Mucosa of gallbladder (tissue), 1 donor: ENCODE data around the gene SVEP1. TPM values are rescaled to one million over a fixed set of nuclear protein-coding genes. Genes with fewer than 3 reads are reported as not detected.
"Not testable (repeated sequence)": the region's sequence is repeated elsewhere in the genome, so short reads cannot be mapped to it uniquely, and the experiment has no call there.

Experiments
- DNase-seq: peaks from one replicate; pipeline ENCODE4 v3.0.0-alpha.2; 2020; ENCODE audit warnings: low spot score
- total RNA-seq: library from RNA; stranded (reverse); gene quantifications from one replicate; pipeline ENCODE4 v1.2.1, GENCODE V29; 2021
- donor health status: DM: no; HTN: no; CAD: no.

SVEP1 gene
- total RNA-seq, 1 donor from 2014 or later, result 13.1 TPM

DNA sequence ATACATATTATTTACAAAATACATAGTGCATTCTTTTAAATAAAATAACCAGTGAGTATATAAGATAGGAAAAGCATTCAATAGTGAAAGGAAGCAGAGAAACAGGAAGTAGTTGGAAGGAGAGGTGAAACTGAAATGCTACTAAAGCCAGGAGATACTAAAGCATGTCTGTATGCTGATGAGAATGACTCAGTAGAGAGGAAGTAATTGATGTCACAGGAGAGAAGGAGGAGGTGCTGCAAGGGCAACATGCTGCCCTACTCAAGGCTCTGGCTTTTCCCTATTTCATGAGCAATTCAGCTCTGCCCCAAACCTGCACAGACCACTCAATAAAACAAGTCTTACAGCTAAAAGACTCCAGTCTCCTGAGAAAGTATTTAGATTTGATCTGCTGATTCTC lies 133.4 kb downstream of the SVEP1 start:
- no peak for DNase-seq

DNA sequence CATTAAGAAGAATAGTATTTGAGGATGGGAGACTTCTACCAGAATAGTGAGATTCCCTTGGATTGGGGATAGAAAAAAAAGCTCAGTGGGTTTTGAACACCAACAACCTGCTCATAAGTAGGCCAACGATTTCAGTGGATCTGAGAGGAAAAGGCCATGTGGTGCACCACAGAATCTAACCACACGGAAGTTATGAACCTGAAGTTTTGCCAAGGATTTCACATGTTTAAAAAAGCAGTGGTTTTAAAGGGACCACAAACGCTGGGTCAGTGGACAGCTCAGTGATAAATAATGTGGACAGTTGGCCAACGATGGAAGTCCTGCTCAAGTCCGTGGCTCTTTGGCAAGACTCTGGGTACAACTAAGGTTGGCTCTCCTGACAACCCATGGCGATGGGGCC lies 134.6 kb downstream of the SVEP1 start:
- DNase-seq, result no peak

DNA sequence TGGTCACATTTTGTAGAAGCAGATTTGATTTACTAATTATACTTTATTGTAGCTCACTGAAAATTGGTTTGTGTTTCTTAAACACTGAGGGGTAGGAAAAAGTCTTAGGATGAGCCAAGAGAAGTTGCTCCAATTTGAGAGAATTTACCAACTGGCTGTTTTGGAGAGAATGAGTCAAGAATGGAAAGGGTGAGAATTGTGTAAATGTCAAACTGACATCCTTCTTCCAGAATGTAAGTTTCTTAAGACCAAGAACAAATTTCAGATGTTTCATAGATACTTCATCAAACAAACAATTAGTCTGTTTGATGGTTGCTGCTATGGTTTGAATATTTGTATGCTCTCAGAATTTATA lies 135.7 kb downstream of the SVEP1 start:
- DNase-seq, result no peak

DNA sequence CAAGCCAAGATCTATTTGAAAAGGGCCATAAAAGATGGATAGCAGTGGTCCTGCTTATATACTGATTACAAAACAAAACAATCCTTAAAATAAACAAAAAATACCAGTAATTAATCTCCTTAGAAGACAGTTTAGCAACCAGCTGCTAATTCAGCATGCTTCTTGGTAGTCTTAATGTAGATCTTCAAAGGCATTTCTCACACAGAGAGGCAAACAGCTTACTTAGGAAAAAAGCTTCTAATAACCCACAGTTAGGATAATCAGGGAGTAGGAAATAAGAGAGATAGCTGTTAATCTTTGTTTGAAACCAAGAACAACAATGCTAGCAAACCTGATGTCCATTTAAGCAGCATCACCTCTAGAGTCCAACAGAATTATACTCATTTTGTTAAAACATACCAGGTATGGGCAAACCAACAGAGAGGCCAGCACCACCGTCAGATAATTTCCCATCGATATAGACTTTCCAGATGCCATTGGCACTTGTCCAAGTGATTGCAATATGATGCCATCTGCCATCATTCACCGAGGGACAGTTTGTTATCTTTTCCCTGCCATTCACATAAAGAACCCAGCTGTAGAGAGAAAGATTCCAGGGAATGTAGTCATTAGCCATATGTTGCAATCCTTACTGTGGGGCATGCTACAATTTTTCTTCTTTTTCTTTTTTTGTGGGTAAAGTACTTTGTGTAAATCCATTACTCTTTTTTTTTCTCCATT lies 136.2 kb downstream of the SVEP1 start:
- no peak for DNase-seq

DNA sequence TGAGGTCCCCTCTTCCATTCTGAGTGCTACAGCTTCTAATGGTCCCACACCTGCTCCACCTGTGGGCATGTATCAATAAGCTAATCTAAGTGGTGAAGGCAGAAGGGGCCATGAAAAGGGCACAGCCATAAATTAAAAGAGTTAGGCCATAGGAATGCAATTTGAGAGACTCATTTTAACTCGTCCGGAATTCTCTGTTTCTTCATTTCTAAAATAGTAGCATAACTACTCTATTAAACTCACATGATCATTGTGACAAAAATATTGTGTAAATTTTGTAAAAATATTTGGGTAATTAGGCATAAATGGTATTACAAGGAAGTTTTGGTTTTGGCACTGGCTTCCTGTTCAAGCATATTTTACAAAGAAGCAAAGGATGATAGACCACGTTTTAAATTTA lies 138.7 kb downstream of the SVEP1 start:
- DNase-seq, result no peak

DNA sequence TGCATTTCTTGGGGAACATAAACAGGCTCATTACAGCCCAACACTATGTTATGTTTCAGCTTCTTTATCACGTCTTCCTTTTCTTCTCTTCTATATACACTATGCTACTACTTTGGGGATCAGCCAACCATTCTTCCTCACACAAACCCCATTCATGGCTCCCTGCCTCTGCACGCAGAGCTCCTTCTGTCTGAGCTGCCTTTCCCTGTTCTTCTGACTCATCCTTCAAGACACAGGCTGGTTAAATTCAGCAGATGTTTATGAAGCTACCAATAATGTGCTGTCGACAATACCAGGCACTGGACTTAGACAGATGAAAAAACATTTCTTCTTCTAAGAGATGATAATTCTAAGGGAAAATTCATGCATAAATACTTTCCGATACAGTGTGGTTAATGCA lies 139.4 kb downstream of the SVEP1 start:
- no peak for DNase-seq

DNA sequence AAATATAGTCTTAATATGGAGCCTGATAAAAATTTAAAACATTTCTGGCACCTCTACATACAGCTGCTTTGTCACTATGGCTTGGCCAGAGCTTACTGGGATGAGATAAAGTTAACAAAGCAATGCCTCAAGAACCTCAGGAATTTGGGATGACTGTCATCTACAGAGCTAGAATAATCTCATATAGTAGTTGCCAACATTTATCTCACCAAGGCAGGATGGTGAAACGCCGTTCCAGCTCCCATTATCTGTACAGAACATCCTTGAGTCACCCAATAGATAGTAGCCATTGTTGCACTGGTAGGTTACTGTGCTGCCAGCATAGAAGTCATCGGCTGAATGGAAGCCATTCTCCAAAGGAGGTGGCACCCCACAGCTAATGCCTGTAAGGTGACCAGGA lies 147.3 kb downstream of the SVEP1 start:
- no peak for DNase-seq

DNA sequence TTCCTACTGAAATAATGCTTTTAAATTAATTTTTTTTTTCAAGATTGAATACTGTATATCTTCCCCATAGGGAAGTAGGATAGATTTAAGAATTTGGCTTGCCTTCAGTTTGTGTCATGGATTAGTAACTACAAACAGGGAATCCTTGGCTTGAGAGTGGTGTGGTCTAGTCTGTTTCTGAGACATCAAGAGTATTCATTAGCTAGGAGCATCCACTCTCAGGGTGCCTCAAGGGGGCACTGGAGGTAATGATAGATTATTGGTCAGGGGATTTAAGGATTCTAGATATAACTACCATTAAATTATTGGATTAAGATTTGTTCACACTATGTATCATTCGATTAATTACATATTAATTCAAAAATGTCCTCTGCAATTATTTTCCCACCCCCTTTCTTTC lies 150.1 kb downstream of the SVEP1 start:
- DNase-seq, result no peak

DNA sequence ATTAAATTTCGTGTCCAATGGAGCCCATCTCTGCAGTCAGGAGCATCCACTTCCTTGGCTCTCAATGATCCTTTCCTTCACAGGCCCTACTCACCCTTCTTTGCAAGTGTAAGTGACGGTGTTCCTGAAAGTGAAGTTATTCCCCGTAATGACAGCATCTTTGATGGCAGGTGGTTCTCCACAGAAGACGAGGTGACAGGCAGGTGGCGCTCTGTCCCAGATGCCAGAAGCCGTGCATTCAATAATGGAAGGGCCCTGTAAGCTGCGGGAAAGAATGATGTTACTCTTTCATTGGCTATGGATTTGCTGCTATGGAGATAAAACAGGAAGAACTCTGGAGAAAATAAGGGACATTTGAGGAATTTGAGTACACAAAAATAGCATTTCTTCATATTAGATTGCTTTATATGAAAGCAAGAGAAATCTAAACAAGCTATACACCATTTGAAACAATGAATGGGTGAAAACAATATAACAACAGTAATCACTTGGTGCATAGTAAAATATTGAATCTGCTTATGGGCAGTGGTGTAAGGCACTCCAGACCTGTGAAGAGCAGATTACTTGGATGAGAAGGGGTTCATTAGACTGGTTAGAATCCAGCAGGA lies 151.9 kb downstream of the SVEP1 start:
- peak; percentile 28 for DNase-seq

DNA sequence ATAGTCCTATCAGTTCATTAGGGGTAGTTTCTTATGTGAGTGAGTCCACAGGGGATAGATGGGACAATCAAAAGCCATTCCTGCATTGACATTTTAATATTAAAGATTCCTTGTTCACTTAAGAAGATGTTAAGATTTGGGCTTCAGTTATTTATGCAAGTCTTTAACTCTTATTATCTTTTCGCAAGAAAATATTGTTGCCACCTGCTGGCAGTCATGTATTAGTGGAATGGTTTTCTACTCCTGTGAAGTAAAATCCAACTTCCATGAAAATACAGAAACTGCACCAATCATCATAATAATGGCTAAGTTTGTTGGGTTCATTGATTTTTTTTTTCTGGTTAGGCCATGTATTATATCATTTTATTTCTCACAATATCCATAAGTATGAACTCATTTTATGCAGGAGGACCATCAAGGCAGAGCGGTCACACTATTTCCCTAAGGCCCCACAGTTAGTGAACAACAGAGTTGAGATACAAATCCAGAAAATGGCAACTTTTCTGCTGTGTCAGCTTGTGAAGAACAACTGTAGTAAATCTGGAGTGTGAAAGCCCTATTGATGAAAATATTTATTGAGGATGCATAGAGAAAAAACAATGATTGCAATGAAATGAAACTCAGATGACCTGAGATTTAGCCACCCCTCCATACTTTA lies 153.4 kb downstream of the SVEP1 start:
- DNase-seq, result no peak

DNA sequence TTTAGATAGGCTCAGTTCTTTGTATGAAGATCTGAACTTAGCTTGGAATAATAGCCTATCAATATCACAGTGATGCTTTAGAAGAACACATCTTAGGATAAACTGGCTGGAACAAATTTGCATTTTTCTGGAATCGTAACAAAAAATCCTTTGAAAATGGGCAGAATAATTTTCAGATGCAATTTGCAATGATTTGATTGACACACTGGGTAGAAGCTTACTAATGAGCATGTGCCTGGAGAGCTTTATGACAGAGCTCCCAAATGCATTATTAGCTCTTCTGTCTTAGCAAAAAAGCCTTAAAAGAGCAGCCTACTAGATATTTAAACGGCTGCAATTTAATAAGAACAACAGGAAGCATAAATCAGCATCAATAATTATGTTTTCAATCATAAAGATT lies 165.1 kb downstream of the SVEP1 start:
- no peak for DNase-seq

DNA sequence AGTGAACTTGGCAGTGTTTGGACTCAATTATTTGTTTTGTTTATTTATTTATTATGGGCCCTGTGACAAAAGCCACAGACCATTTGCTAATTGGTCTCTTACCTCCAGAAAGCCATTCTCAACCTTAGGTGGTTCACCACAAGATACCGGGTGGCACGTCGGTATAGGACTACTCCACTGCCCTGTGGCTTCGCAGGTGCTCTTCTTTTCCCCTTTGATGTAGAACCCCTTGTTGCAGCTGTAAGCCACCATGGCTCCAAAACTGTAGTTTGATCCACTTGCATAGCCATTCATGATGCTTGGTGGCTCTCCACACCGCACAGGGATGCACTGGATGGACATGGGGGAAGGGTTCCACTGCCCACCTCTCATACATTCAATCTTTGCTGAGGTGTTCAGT lies 168.6 kb downstream of the SVEP1 start:
- no peak for DNase-seq

DNA sequence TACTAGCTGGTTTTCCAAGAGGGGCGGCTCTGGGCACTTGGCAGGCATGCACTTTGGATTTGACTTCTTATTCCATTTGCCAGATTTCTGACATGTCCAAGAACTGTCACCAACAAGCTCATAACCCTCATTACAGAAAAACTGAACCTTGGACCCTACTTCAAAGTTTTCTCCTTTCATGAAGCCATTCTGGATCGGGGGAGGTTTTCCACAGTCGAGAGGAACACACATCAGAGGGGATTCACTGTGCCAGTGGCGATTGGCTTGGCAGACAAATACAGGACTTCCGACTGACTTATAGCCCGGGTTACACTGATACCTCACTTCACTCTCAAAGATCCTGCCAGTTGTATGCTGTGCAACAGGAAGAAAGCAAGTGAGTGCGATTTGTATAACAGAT lies 170.9 kb downstream of the SVEP1 start:
- DNase-seq, result no peak

DNA sequence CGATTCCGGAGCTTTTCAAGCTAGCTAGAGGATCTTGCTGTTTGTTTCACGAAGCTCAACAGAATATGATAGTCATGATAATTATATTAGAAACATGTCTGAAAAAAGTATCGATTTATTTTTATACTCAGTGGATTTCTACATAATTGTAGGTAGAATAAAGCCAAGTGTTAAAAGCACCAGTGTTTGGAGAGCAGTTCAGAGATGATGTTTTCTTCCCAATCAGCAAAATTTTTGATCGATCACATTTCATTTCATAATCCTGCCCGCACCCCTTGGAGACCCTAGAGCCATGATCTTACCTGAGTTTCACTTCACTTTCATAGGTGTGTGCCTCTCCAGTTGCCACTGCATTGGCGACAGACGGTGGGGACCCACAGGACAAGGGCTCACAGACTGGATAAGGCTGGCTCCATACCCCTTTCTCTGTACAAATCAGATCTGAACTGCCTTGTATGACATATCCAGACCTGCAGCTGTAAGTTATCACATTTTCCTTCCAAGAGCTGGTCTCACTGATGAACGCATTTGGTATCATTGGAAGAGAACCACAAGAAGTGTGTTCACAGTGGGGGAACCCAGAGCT lies 173.6 kb downstream of the SVEP1 start:
- no peak for DNase-seq

DNA sequence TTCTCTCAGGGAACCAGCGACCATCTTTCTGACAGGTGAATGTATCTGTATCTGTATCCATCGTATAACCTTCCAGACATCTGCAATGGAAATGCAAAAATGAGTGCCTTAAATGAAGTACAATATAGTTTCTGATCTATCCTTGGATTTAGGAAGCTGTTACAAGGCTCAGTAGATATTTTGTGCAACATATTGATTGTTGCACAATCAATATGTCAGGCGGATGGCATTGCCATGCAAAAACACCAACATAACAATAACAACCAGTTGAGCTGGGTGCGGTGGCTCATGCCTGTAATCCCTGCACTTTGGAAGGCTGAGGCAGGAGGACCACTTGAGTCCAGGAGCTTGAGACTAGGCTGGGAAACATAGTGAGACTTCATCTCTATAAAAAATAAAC lies 175.1 kb downstream of the SVEP1 start:
- DNase-seq, result no peak

DNA sequence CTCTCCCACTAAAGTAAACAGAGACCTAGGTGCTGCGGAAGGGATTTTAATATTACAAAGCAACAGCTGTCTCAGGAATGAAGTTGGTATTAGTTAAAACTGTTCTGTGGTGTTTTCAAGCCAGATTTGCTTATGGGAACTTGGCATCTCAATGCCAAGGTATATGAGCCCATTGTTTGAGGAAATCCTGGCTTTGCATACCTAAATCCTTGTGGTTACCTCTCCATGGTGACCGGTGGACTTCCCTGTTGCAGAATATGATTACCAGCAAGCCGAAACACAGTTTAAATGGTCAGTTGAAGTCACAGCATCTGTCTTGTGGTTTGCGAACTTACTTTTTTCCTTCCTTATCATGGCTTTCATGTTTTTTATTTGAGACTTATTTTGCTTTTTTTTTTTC lies 179.6 kb downstream of the SVEP1 start:
- DNase-seq, result no peak

DNA sequence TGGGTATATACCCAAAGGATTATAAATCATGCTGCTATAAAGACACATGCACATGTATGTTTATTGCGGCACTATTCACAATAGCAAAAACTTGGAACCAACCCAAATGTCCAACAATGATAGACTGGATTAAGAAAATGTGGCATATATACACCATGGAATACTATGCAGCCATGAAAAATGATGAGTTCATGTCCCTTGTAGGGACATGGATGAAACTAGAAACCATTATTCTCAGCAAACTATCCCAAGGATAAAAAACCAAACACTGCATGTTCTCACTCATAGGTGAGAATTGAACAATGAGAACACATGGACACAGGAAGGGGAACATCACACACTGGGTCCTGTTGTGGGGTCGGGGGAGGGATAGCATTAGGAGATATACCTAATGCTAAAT lies 180.5 kb downstream of the SVEP1 start:
- not testable (repeated sequence) for DNase-seq

DNA sequence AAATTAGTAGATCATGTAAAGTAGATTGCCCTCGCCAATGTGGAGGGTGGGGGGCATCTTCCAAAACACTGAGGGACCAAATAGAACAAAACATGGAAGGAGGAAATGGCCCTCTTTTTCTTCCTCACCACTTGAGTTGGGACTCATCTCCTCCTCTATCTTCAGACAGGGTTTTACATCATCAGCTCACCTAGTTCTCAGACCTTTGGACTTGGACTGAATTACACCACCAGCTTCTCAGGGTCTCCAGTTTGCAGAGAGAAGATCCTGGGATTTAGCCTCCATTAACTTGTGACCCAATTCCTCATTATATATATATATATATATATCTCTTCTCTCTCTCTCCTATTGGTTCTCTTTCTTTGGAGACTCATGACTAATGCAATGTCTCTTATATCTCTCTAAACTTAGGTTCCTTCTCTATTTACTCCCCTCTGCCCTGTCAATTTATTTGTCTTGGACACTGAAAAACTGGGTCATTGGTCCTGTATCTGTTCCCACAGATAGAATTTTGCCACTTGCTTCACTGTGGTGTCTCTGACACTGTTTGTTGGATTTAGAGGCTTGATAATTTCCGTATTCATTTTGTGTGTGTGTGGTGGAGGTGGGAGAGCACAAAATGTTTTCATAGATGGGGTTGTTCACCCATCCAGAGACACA lies 187.6 kb downstream of the SVEP1 start:
- DNase-seq, result no peak

DNA sequence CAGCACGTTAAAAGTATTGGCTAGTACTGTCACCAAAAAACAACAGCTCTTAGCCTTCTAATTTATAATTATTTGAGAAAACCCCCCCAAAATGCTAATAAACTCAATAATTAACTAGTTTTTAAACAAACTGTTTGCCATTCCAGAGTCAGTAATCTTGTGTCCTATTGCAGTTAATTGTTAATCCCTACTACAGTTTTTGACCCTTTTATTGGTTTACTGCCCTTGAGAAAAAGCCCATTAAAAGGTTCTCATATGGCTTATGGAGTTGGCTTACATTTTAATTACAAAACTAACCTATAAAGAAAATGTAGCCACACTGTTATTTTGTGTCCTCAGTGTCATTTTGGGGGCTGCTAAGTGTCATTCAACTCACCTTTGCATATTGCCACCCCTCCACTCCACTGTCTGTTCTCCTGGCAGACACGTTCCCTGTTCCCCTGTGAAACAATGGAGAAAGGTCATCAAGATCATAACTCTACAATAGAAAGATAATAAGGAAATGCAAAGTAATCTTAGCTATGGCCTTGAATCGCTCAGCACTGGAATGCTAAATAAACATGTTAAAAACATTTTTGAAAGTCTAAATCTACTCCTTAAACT lies 190.3 kb downstream of the SVEP1 start:
- DNase-seq, result no peak

DNA sequence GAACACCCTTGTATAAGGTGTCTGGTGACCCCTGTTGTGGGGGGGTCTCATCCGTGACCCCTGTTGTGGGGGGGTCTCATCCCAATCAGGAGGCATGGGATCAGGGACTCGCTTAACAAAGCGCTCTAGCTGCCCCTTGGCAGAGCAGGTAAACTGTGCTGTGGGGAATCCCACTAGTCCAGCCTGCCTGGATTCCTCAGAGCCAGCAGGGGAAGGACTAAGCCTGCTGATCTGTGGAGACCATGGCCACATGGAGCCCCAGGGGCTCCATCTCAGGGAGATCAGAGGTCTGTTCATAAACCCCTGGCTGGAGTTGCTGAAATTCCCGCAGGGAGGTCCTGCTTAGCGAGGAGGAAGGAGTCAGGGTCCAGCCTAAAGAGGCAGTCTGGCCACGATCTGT lies 196.1 kb downstream of the SVEP1 start:
- no peak for DNase-seq

DNA sequence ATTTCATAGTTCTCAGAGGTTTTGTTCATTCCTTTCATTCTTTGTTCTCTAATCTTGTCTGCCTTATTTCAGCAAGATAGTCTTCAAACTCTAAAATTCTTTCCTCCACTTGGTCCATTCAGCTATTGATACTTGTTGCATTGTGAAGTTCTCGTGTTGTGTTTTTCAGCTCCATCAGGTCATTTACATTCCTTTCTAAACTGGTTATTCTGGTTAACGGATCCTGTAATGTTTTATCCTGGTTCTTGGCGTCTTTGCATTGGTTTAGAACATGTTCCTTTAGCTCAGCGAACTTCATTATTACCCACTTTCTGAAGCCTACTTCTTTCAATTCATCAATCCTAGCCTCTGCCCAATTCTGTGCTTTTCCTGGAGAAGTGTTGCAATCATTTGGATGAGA lies 196.8 kb downstream of the SVEP1 start:
- DNase-seq, result no peak

DNA sequence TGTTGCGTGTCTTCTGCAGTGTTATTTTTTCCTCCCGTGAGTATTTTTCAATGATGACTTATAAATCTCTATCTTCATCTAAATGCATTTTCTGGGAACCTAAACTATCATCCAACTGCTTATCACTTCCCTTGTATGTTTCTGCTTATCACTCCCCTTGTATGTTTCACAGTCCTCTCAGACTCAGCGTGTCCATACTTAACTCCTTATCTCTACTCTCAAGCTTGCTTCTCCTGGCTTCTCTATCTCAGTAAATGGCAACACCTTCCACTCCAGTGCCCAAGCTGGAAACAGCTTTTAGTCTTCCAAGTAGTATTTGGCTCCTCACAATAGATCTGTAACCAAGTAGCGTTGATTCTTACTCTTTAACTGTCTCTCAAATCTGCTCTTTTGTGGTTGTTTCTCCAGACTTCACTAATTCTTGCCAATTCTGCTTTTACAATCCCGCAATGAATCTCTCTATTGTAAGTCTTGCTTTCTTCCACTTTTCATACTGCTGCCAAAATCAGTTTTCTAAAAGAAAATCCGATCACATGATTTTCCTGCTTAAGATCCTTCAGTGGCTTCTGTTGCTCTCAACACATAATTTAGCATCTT lies 208.0 kb downstream of the SVEP1 start:
- DNase-seq, result no peak
